Natural killer cell (primary cell): ENCODE data around the gene GTF3C2. TPM values are rescaled to one million over a fixed set of nuclear protein-coding genes. Genes with fewer than 3 reads are reported as not detected.

Experiments
- ATAC-seq, 3 donors: fragments of 150-1000 bp in 2 of 3; fragments of 200-7000 bp in 1 of 3; cut with Tn5 transposase; 1 replicate in 1 of 3; 2 replicates in 2 of 3; pipeline ENCODE4 v1.10.0; 2021; ENCODE audit warnings: mild to moderate bottlenecking in 2 of 3, moderate library complexity in 2 of 3
- DNase-seq, 2 donors: peaks; one replicate each; pipeline versions ENCODE4 v3.0.0 to v3.0.0-alpha.2; 2013 to 2021; ENCODE audit warnings: mixed read lengths in 1 of 2
- H3K27ac ChIP-seq: one replicate; pipeline ENCODE4 v1.5.1; 2013; ENCODE audit warnings: mild to moderate bottlenecking, low read length
- H3K27me3 ChIP-seq: one replicate; pipeline ENCODE4 v1.6.1; 2013; ENCODE audit warnings: low read length; ENCODE audit not compliant: control insufficient read depth, insufficient read depth
- H3K36me3 ChIP-seq: one replicate; pipeline ENCODE4 v1.6.1; 2013; ENCODE audit warnings: low read length; ENCODE audit not compliant: control insufficient read depth, insufficient read depth
- H3K4me1 ChIP-seq: one replicate; pipeline ENCODE4 v1.6.1; 2013; ENCODE audit warnings: low read length; ENCODE audit not compliant: control insufficient read depth, insufficient read depth
- H3K4me3 ChIP-seq: one replicate; pipeline ENCODE4 v1.5.1; 2013; ENCODE audit warnings: low read length
- H3K9me3 ChIP-seq: one replicate; pipeline ENCODE4 v1.6.1; 2013; ENCODE audit warnings: low read length; ENCODE audit not compliant: control insufficient read depth, insufficient read depth
- H3K27ac Mint-ChIP-seq, 2 donors: one replicate each; pipeline ENCODE4 v1.8.0; 2022; ENCODE audit warnings: mild to moderate bottlenecking in 2 of 2, mixed read lengths in 2 of 2, moderate library complexity in 1 of 2
- H3K27me3 Mint-ChIP-seq, 2 donors: one replicate each; pipeline ENCODE4 v1.8.0; 2022; ENCODE audit warnings: low read depth in 2 of 2, mixed read lengths in 2 of 2
- H3K36me3 Mint-ChIP-seq: one replicate; pipeline ENCODE4 v1.8.0; 2022; ENCODE audit warnings: mixed read lengths
- H3K4me1 Mint-ChIP-seq, 2 donors: one replicate each; pipeline ENCODE4 v1.8.0; 2022; ENCODE audit warnings: mixed read lengths in 2 of 2
- H3K4me3 Mint-ChIP-seq: one replicate; pipeline ENCODE4 v1.8.0; 2022; ENCODE audit warnings: mild to moderate bottlenecking, moderate library complexity, mixed read lengths
- H3K9me3 Mint-ChIP-seq, 2 donors: one replicate each; pipeline ENCODE4 v1.8.0; 2022; ENCODE audit warnings: mixed read lengths in 2 of 2
- CTCF ChIP-seq: fragments of 200-600 bp; IDR thresholded peaks from one replicate; pipeline ENCODE4 v1.8.0; 2022; ENCODE audit warnings: antibody characterized with exemption
- WGBS: methylation state at CpG from one replicate; pipeline ENCODE4 v1.1.7; 2013; ENCODE audit warnings: missing lambda C conversion rate; ENCODE audit not compliant: insufficient coverage; 5-methylcytosine and 5-hydroxymethylcytosine counted together
- intact Hi-C: fragments of 100-400 bp; cut with micrococcal nuclease; formaldehyde crosslinking; loops from one replicate; pipeline ENCODE4 v1.14.2; 2022
- total RNA-seq, 4 donors: library from RNA; stranded (reverse); fragments of 120-200 nt in 1 of 4; gene quantifications; one replicate each; pipeline versions ENCODE4 v1.2.3 to v1.2.4, GENCODE V29; 2013 to 2022

The GTF3C2 gene
- total RNA-seq, 3 donors from 2014 or later (not counting 1 experiment from before 2014, with no cell fraction given), result 56.1 to 68.7 (median 59.7) TPM

DNA sequence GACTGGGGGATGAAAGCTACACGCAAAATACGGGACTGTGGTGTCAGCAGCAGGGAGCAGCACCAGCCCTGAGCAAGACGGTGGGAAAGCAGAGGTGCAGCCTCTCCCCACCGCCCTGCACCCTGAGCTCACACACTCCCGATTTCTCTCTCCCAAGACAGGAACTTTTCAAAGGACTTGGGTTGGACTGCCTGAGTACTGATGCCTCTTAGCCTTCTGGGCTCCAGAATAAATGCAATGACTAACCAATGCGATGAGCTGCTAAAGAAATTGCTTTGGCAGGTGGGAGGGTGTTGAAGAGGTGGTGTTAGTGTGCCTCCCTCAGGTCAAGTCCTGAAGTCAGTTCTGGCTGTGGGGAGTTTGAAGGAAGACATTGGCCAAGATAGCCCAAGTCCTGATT lies 64.7 kb downstream of the GTF3C2 start:
- ATAC-seq (no peak), DNase-seq (no peak)
- no peak overlapping the region for H3K27ac ChIP-seq
- H3K36me3 ChIP-seq, result no peaks in the 10 kb centered on the region
- 88% methylated on average over 6 of the region's 6 CpGs for WGBS
- Mint-ChIP-seq H3K27ac (no peak overlapping the region), H3K4me3 (no peak overlapping the region), H3K27me3 (peaks cover 8% of the 10 kb centered on the region in 2 donors), H3K9me3 (no peaks in the 10 kb centered on the region), H3K4me1 (no peaks in the 10 kb centered on the region), H3K36me3 (no peaks in the 10 kb centered on the region)
- no peaks in the 10 kb centered on the region for H3K9me3 ChIP-seq
- intact Hi-C loops, result no loop called here
- no peak for TF ChIP-seq CTCF
- peaks cover 6% of the 10 kb centered on the region for H3K4me1 ChIP-seq
- H3K27me3 ChIP-seq, result no peaks in the 10 kb centered on the region
- H3K4me3 ChIP-seq, result no peak overlapping the region

DNA sequence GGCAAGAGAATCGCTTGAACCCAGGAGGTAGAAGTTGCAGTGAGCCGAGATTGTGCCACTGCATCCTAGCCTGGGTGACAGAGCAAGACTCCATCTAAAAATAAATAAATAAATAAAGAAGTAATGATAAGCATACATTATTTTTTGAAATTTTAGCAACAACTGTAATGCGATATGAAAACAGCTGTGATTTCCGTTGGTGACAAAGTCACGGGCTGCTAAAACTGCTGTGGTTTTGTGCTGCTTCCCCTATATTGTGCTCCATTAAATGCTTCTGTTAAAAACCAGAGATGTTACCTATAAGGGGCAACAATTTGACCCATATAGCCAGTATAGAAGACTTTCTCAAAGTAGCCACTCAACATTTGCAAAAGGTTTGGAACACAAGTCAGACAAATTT lies 66.0 kb downstream of the GTF3C2 start:
- no peaks in the 10 kb centered on the region for H3K36me3 Mint-ChIP-seq
- Histone ChIP-seq H3K36me3 (no peaks in the 10 kb centered on the region), H3K27ac (no peak overlapping the region), H3K9me3 (no peaks in the 10 kb centered on the region), H3K4me3 (no peak overlapping the region), H3K27me3 (no peaks in the 10 kb centered on the region), H3K4me1 (peaks cover 6% of the 10 kb centered on the region)
- H3K27me3 Mint-ChIP-seq, result peaks cover 8% of the 10 kb centered on the region in 2 donors
- TF ChIP-seq CTCF, result no peak
- no peaks in the 10 kb centered on the region for H3K9me3 Mint-ChIP-seq
- WGBS, result 29% methylated on average over 4 of the region's 5 CpGs
- H3K4me1 Mint-ChIP-seq, result no peaks in the 10 kb centered on the region
- no peak overlapping the region for H3K27ac Mint-ChIP-seq
- no peak overlapping the region for H3K4me3 Mint-ChIP-seq
- intact Hi-C loops, result no loop called here
- DNase-seq (no peak), ATAC-seq (peak in 2 of 3 donors; percentile 49 to 72)

DNA sequence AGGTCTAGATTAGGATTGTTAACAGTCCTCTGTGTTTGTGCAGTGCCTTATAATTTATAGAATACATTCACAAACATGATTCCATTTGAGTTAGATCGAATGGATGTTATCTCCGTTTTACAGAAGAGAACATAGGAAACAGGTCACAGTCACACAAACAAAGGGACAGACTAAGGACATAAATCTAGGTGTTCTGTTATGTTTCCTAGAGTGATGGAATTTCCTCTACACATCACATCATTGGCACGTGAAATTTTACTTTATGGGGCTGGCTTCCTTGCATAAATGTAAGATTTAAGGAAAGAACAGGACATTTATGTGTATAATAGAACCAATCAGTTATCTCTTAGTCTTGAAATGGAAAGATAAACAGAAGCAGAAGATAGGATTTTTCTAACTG lies 68.0 kb downstream of the GTF3C2 start:
- Mint-ChIP-seq H3K27ac (no peak overlapping the region), H3K4me3 (no peak overlapping the region), H3K4me1 (no peaks in the 10 kb centered on the region), H3K36me3 (no peaks in the 10 kb centered on the region), H3K27me3 (peaks cover 8% of the 10 kb centered on the region in 2 donors), H3K9me3 (no peaks in the 10 kb centered on the region)
- H3K4me3 ChIP-seq, result no peak overlapping the region
- H3K27ac ChIP-seq, result no peak overlapping the region
- H3K4me1 ChIP-seq, result peaks cover 6% of the 10 kb centered on the region
- H3K36me3 ChIP-seq, result no peaks in the 10 kb centered on the region
- no peak for ATAC-seq
- H3K27me3 ChIP-seq, result no peaks in the 10 kb centered on the region
- no peak for DNase-seq
- 33% methylated on average over 2 of the region's 3 CpGs for whole genome bisulfite sequencing
- TF ChIP-seq CTCF, result no peak
- intact Hi-C loops, result loop anchor here (10.0 kb wide), 1 partner anchor 444 kb away; the partner anchor contains the start of gene DPYSL5
- no peaks in the 10 kb centered on the region for H3K9me3 ChIP-seq

DNA sequence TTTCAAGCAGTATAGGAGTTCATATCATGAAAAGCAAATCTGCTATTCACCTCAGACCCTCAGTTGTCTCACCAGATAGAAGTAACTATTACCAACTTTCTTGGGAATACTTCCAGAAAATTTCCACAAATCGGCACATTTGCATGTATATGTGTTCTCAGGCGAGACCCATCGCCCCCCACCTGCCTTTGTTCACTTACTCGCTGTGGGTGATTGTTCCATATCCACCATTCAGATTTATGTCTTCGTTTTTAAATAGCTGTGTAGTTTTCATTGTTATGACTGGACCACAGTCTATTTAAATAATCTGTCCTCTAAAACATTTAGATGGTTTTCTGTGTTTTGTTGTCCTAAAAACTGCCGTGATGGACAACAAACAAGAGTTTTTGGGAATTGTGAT lies 71.1 kb downstream of the GTF3C2 start:
- Histone ChIP-seq H3K27me3 (no peaks in the 10 kb centered on the region), H3K9me3 (no peaks in the 10 kb centered on the region), H3K36me3 (no peaks in the 10 kb centered on the region), H3K4me3 (no peak overlapping the region), H3K4me1 (peaks cover 4% of the 10 kb centered on the region), H3K27ac (no peak overlapping the region)
- H3K4me1 Mint-ChIP-seq, result no peaks in the 10 kb centered on the region
- no peak overlapping the region for H3K27ac Mint-ChIP-seq
- no peak overlapping the region for H3K4me3 Mint-ChIP-seq
- 62% methylated on average over 4 of the region's 6 CpGs for WGBS
- intact Hi-C loops, result loop anchor here (10.0 kb wide), 1 partner anchor 441 kb away; the partner anchor contains the start of gene DPYSL5
- no peak for TF ChIP-seq CTCF
- H3K9me3 Mint-ChIP-seq, result no peaks in the 10 kb centered on the region
- no peak for ATAC-seq
- H3K36me3 Mint-ChIP-seq, result no peaks in the 10 kb centered on the region
- H3K27me3 Mint-ChIP-seq, result peaks cover 22 to 25% of the 10 kb centered on the region in 2 donors
- DNase-seq, result no peak
